WTC11 (cell line): ENCODE measurements around the gene CDC73. TPM values are rescaled to one million over a fixed set of nuclear protein-coding genes. Genes with fewer than 3 reads are reported as not detected.
A peak's percentile ranks its signal among the peaks of the same experiment; 100 is the strongest.
"Not testable (repeated sequence)": the region's sequence is repeated elsewhere in the genome, so short reads cannot be mapped to it uniquely, and the experiment has no call there.

ENCODE experiments used
- ATAC-seq: fragments of 200-7000 bp; cut with Tn5 transposase; 2 replicates; pipeline ENCODE4 v1.10.0; 2021; ENCODE audit warnings: mild to moderate bottlenecking, moderate library complexity
- CTCF ChIA-PET: fragments of 300-600 bp; sonication (Branson Sonifier 250); formaldehyde crosslinking; loops from one replicate; lab custom pipeline; 2021; ENCODE audit warnings: antibody characterized with exemption; lab: Charles Lee
- POLR2A ChIA-PET: fragments of 350-600 bp; sonication (Branson Sonifier 250); formaldehyde crosslinking; loops from one replicate; lab custom pipeline; 2021; ENCODE audit warnings: antibody characterized with exemption; lab: Charles Lee
- DNase-seq: peaks from one replicate; pipeline ENCODE4 v3.0.0; 2021; ENCODE audit warnings: low spot score
- H3K27ac Mint-ChIP-seq: 2 replicates; pipeline ENCODE4 v1.8.0; 2021; ENCODE audit warnings: mixed read lengths
- H3K27me3 Mint-ChIP-seq: 2 replicates; pipeline ENCODE4 v1.8.0; 2021; ENCODE audit warnings: low read depth, mild to moderate bottlenecking, moderate library complexity, mixed read lengths
- H3K36me3 Mint-ChIP-seq: 2 replicates; pipeline ENCODE4 v1.8.0; 2021; ENCODE audit warnings: mixed read lengths
- H3K4me1 Mint-ChIP-seq: 2 replicates; pipeline ENCODE4 v1.8.0; 2022; ENCODE audit warnings: mixed read lengths
- H3K4me3 Mint-ChIP-seq: 2 replicates; pipeline ENCODE4 v1.8.0; 2021; ENCODE audit warnings: mild to moderate bottlenecking, moderate library complexity, mixed read lengths
- H3K9me3 Mint-ChIP-seq: 2 replicates; pipeline ENCODE4 v1.8.0; 2021; ENCODE audit warnings: mixed read lengths
- AFF4 ChIP-seq: sonication (generic); formaldehyde crosslinking; IDR thresholded peaks from 2 replicates; pipeline ENCODE4 v1.8.1; 2023; ENCODE audit warnings: mild to moderate bottlenecking, missing genetic modification reagents, borderline replicate concordance
- CDX4 ChIP-seq: fragments of 250-450 bp; sonication (Bioruptor Pico); IDR thresholded peaks from 2 replicates; pipeline ENCODE4 v1.9.0; 2021; ENCODE audit warnings: moderate library complexity, mild to moderate bottlenecking, inconsistent platforms, borderline replicate concordance
- CREB1 ChIP-seq: sonication (generic); formaldehyde crosslinking; IDR thresholded peaks from 2 replicates; pipeline ENCODE4 v1.8.0; 2023; ENCODE audit warnings: mild to moderate bottlenecking, missing genetic modification reagents
- CTCF ChIP-seq: fragments of 200-600 bp; IDR thresholded peaks from 2 replicates; pipeline ENCODE4 v1.8.0; 2022; ENCODE audit warnings: antibody characterized with exemption
- E2F4 ChIP-seq: sonication (generic); formaldehyde crosslinking; IDR thresholded peaks from 2 replicates; pipeline ENCODE4 v1.8.1; 2022; ENCODE audit warnings: low read depth, mild to moderate bottlenecking, moderate library complexity, missing genetic modification reagents, borderline replicate concordance
- GRHL2 ChIP-seq: fragments of 250-450 bp; sonication (Bioruptor Pico); IDR thresholded peaks from 2 replicates; pipeline ENCODE4 v1.8.0; 2022; ENCODE audit warnings: mild to moderate bottlenecking, moderate library complexity; ENCODE audit not compliant: insufficient replicate concordance, severe bottlenecking
- GTF2I ChIP-seq: fragments of 250-450 bp; sonication (Bioruptor Pico); conservative IDR thresholded peaks from 2 replicates; pipeline ENCODE4 v1.4.0; 2021; ENCODE audit warnings: mild to moderate bottlenecking
- HMGXB4 ChIP-seq: sonication (generic); formaldehyde crosslinking; IDR thresholded peaks from 2 replicates; pipeline ENCODE4 v1.8.1; 2023; ENCODE audit warnings: mild to moderate bottlenecking, moderate library complexity, missing genetic modification reagents
- MYBL2 ChIP-seq: sonication (generic); formaldehyde crosslinking; IDR thresholded peaks from 2 replicates; pipeline ENCODE4 v1.8.1; 2023; ENCODE audit warnings: mild to moderate bottlenecking, moderate library complexity, missing genetic modification reagents
- NFYB ChIP-seq: sonication (generic); formaldehyde crosslinking; conservative IDR thresholded peaks from 2 replicates; pipeline ENCODE4 v1.8.0; 2022; ENCODE audit warnings: low read depth, missing genetic modification reagents
- NR2C2 ChIP-seq: sonication (generic); formaldehyde crosslinking; IDR thresholded peaks from 2 replicates; pipeline ENCODE4 v1.8.0; 2022; ENCODE audit warnings: mild to moderate bottlenecking, missing genetic modification reagents
- NR3C1 ChIP-seq: sonication (generic); formaldehyde crosslinking; conservative IDR thresholded peaks from 2 replicates; pipeline ENCODE4 v1.8.1; 2023; ENCODE audit warnings: low read depth, mild to moderate bottlenecking, missing genetic modification reagents
- PRRX2 ChIP-seq: fragments of 250-450 bp; sonication (Bioruptor Pico); IDR thresholded peaks from 2 replicates; pipeline ENCODE4 v1.8.0; 2021; ENCODE audit warnings: mild to moderate bottlenecking
- TEAD1 ChIP-seq: sonication (generic); formaldehyde crosslinking; IDR thresholded peaks from 2 replicates; pipeline ENCODE4 v1.8.0; 2022; ENCODE audit warnings: mild to moderate bottlenecking, missing genetic modification reagents
- ZNF416 ChIP-seq: fragments of 250-450 bp; sonication (Bioruptor Pico); IDR thresholded peaks from 2 replicates; pipeline ENCODE4 v1.9.0; 2021; ENCODE audit warnings: mild to moderate bottlenecking, inconsistent platforms
- ZNF423 ChIP-seq: fragments of 250-450 bp; sonication (Bioruptor Pico); IDR thresholded peaks from 2 replicates; pipeline ENCODE4 v2.1.2; 2022; ENCODE audit warnings: mild to moderate bottlenecking, moderate library complexity
- total RNA-seq: library from RNA; stranded (reverse); gene quantifications from 3 replicates; pipeline ENCODE4 v1.2.3, GENCODE V29; 2021

The CDC73 gene
- total RNA-seq, 1 experiment from 2014 or later = 57.1 TPM

GRCh38 chr1:193185901-193186731 lies 64.3 kb downstream of the CDC73 start, which contains the start of gene B3GALT2:
B3GALT2 (minus strand) TSS chr1:193186613; CDS start chr1:193181562, 5,051 bp downstream.
- peaks cover 18% of the 10 kb centered on the region for H3K4me1 Mint-ChIP-seq
- no peaks in the 10 kb centered on the region for H3K27me3 Mint-ChIP-seq
- no peak for TF ChIP-seq CREB1 (CRISPR knock-in tag)
- no peak for TF ChIP-seq NFYB (CRISPR knock-in tag)
- no peak for TF ChIP-seq ZNF416 (CRISPR knock-in tag)
- TF ChIP-seq MYBL2 = no peak
- TF ChIP-seq CDX4 (CRISPR knock-in tag) = no peak
- TF ChIP-seq AFF4 (CRISPR knock-in tag) = no peak
- TF ChIP-seq NR2C2 = no peak
- no peak for TF ChIP-seq PRRX2
- no peak for TF ChIP-seq ZNF423 (CRISPR knock-in tag)
- TF ChIP-seq HMGXB4 = no peak
- TF ChIP-seq, all 79 proteins: peak for 0
- Mint-ChIP-seq H3K36me3 (peaks cover 11% of the 10 kb centered on the region), H3K9me3 (peaks cover 8% of the 10 kb centered on the region), H3K27ac (peak within 1 kb of the TSS; percentile 68), H3K4me3 (no peak within 1 kb of the TSS)
- no peak for DNase-seq
- ATAC-seq = no peak
- POLR2A ChIA-PET = interaction anchor here (0.6 kb wide), 2 partner anchors 80 to 1512 kb away, joined by 5 to 8 read pairs; no protein-coding TSS in a partner anchor
- CTCF ChIA-PET = no interaction called here

- H3K27ac Mint-ChIP-seq = no peak overlapping the region
- POLR2A ChIA-PET = interaction anchor here (0.6 kb wide), 1 partner anchor 79 kb away, joined by 5 read pairs; no protein-coding TSS in a partner anchor
- peaks cover 18% of the 10 kb centered on the region for H3K4me1 Mint-ChIP-seq
- CTCF ChIA-PET = no interaction called here
- peaks cover 14% of the 10 kb centered on the region for H3K9me3 Mint-ChIP-seq
- H3K4me3 Mint-ChIP-seq = no peak overlapping the region
- ATAC-seq = no peak
- no peak for DNase-seq
- H3K36me3 Mint-ChIP-seq = peaks cover 17% of the 10 kb centered on the region
- no peaks in the 10 kb centered on the region for H3K27me3 Mint-ChIP-seq
- TF ChIP-seq GRHL2 (no peak), CTCF (no peak), E2F4 (CRISPR knock-in tag) (no peak), TEAD1 (CRISPR knock-in tag) (no peak), GTF2I (no peak), NR3C1 (no peak)
- TF ChIP-seq, all 79 proteins: peak for 0
These were observed 65.3 kb downstream of the CDC73 start for GRCh38 chr1:193187114-193187513.

- peaks cover 24% of the 10 kb centered on the region for H3K9me3 Mint-ChIP-seq
- POLR2A ChIA-PET, DNase-seq, H3K27me3 Mint-ChIP-seq, CTCF ChIA-PET, H3K27ac Mint-ChIP-seq, ATAC-seq, H3K4me3 Mint-ChIP-seq: not testable (repeated sequence)
- peaks cover 27% of the 10 kb centered on the region for H3K36me3 Mint-ChIP-seq
- H3K4me1 Mint-ChIP-seq = peaks cover 18% of the 10 kb centered on the region
These were observed 67.1 kb downstream of the CDC73 start for GRCh38 chr1:193188915-193189314.
